ENCODE results near the gene ISG20L2.
"Not testable (repeated sequence)": the region's sequence is repeated elsewhere in the genome, so short reads cannot be mapped to it uniquely, and the experiment has no call there.

DNA sequence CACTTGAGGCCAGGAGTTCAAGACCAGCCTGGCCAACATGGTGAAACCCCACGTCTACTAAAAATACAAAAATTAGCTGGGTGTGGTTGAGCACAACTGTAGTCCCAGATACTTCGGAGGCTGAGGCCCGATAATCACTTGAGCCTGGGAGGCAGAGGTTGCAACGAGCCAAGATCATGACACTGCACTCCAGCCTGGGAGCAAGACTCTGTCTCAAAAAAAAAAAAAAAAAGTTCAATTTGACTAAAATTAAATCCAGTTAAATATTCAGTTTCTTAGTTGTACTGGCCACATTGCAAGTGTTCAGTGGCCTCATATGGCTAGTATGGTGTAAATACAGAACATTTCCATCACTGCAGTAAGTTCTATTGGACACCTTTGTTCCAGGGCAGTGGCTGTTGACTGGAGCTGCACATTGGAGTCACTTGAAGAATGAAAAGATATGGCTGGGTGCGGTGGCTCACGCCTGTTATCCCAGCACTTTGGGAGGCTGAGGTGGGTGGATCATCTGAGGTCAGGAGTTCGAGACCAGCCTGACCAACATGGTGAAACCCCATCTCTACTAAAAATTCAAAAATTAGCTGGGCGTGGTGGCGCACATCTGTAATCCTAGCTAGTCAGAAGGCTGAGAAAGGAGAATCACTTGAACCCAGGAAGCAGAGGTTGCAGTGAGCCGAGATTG lies 29.1 kb upstream of the ISG20L2 start:
- TF ChIP-seq POLR2A, EP300 (IDR thresholded peaks at IDR 0.05): not testable (repeated sequence)
- TF ChIP-seq, protein P1, sequence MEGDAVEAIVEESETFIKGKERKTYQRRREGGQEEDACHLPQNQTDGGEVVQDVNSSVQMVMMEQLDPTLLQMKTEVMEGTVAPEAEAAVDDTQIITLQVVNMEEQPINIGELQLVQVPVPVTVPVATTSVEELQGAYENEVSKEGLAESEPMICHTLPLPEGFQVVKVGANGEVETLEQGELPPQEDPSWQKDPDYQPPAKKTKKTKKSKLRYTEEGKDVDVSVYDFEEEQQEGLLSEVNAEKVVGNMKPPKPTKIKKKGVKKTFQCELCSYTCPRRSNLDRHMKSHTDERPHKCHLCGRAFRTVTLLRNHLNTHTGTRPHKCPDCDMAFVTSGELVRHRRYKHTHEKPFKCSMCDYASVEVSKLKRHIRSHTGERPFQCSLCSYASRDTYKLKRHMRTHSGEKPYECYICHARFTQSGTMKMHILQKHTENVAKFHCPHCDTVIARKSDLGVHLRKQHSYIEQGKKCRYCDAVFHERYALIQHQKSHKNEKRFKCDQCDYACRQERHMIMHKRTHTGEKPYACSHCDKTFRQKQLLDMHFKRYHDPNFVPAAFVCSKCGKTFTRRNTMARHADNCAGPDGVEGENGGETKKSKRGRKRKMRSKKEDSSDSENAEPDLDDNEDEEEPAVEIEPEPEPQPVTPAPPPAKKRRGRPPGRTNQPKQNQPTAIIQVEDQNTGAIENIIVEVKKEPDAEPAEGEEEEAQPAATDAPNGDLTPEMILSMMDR (IDR thresholded peaks at IDR 0.05), result not testable (repeated sequence)
